Stimulated activated CD4-positive, alpha-beta T cell treated with anti-CD3 and anti-CD28 coated beads, Interleukin-4, amount 100 ng/mL, for 48 hours (primary cell): Measurements from ENCODE around the gene ATP2C1.
A peak's percentile ranks its signal among the peaks of the same experiment; 100 is the strongest.

Experiments
- DNase-seq, 2 donors: peaks; one replicate each; pipeline ENCODE4 v3.0.0-alpha.2; 2020; ENCODE audit warnings: low read depth in 2 of 2

The ATP2C1 gene

GRCh38 chr3:130894130-130894985 lies 474 bp downstream of the ATP2C1 start:
- peak; percentile 4 to 22 for DNase-seq

- DNase-seq: no peak
These were observed 1.0 kb downstream of the ATP2C1 start for GRCh38 chr3:130894986-130895280.

GRCh38 chr3:130895690-130896488 lies 2.0 kb downstream of the ATP2C1 start:
- DNase-seq: peak in 1 of 2 donors; percentile 4

GRCh38 chr3:130897316-130897715 lies 3.4 kb downstream of the ATP2C1 start:
- DNase-seq: no peak

GRCh38 chr3:130900959-130901358 lies 7.1 kb downstream of the ATP2C1 start:
- no peak for DNase-seq

GRCh38 chr3:130901463-130902204 lies 7.8 kb downstream of the ATP2C1 start:
- DNase-seq: no peak

GRCh38 chr3:130903412-130903908 lies 9.6 kb downstream of the ATP2C1 start:
- no peak for DNase-seq

GRCh38 chr3:130904491-130904890 lies 10.6 kb downstream of the ATP2C1 start:
- no peak for DNase-seq

- no peak for DNase-seq
These were observed 11.7 kb downstream of the ATP2C1 start for GRCh38 chr3:130905551-130905950.

- no peak for DNase-seq
These were observed 12.6 kb downstream of the ATP2C1 start for GRCh38 chr3:130906374-130906995.

GRCh38 chr3:130907500-130907899 lies 13.6 kb downstream of the ATP2C1 start:
- no peak for DNase-seq

GRCh38 chr3:130907966-130908365 lies 14.1 kb downstream of the ATP2C1 start:
- no peak for DNase-seq

GRCh38 chr3:130915567-130916292 lies 21.8 kb downstream of the ATP2C1 start:
- DNase-seq: no peak

- no peak for DNase-seq
These were observed 22.8 kb downstream of the ATP2C1 start for GRCh38 chr3:130916507-130917167.

- DNase-seq: no peak
These were observed 24.4 kb downstream of the ATP2C1 start for GRCh38 chr3:130918328-130918727.

GRCh38 chr3:130925628-130926027 lies 31.7 kb downstream of the ATP2C1 start:
- no peak for DNase-seq

- DNase-seq: no peak
These were observed 32.6 kb downstream of the ATP2C1 start for GRCh38 chr3:130926504-130926903.

GRCh38 chr3:130929804-130930203 lies 35.9 kb downstream of the ATP2C1 start:
- no peak for DNase-seq

GRCh38 chr3:130932979-130933378 lies 39.1 kb downstream of the ATP2C1 start:
- no peak for DNase-seq

GRCh38 chr3:130933801-130934345 lies 40.0 kb downstream of the ATP2C1 start:
- DNase-seq: no peak
